ENCODE measurements around the gene RPRD1B. TPM values are rescaled to one million over a fixed set of nuclear protein-coding genes. Genes with fewer than 3 reads are reported as not detected.

Gene RPRD1B
- polyA plus RNA-seq, 3 donors: 36.1 to 36.4 (median 36.2) TPM

GRCh38 chr20:38116409-38117165 is 83.0 kb downstream of the RPRD1B start:
- no peak for DNase-seq (ENCODE audit: low read depth in 3 of 3, low spot score in 2 of 3)

- DNase-seq (ENCODE audit: low read depth in 3 of 3, low spot score in 2 of 3): no peak
These were observed 83.7 kb downstream of the RPRD1B start for GRCh38 chr20:38117205-38117604.

GRCh38 chr20:38117635-38118034 is 84.1 kb downstream of the RPRD1B start:
- DNase-seq (ENCODE audit: low read depth in 3 of 3, low spot score in 2 of 3): no peak

GRCh38 chr20:38119446-38119845 is 85.9 kb downstream of the RPRD1B start:
- DNase-seq (ENCODE audit: low read depth in 3 of 3, low spot score in 2 of 3): no peak

- DNase-seq (ENCODE audit: low read depth in 3 of 3, low spot score in 2 of 3): no peak
These were observed 87.1 kb downstream of the RPRD1B start for GRCh38 chr20:38120625-38120988.

GRCh38 chr20:38121741-38122140 is 88.2 kb downstream of the RPRD1B start:
- no peak for DNase-seq (ENCODE audit: low read depth in 3 of 3, low spot score in 2 of 3)

GRCh38 chr20:38123021-38123587 is 89.6 kb downstream of the RPRD1B start:
- no peak for DNase-seq (ENCODE audit: low read depth in 3 of 3, low spot score in 2 of 3)

DNA sequence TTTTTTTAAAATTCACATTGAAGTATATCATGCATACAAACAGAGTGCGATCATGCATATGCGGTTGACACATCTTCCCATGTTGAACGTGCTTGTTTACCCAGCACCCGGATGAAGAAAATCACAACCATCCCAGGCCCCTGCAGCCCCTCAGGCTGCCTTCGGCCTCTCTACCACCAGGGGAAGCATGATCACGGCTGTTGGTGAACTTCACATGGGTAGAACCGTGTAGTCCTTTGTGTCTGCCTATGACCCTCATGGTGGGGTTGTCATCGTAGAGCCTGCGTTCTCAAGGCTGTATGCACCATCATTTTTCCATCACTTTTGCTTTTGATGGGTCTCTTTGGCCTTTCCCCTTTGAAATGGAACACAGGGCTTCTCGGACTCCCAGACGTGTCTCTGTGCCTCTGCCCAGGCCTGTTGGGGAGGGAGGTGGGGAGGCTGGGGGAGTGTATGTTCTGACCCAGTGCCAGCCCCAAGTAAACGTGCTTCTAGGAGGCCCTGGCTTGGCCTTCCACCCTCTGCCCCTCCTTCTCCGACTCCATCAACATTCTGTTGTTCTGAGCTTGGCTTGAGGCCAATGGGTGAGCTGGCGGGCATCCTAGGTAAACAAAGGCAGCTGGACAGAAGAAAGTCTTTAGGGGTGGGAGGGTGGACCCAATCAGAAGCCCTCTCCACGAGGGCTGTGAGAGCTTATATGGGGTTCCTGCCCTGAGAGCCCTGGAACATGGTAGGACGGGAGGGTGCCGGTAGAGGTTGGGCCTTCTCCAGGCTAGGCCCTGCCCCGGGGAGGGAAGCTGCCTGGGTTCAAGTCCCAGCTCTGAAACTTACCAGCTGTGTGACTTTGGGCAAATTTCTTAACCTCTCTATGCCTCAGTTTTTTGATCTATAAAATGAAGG is 91.9 kb downstream of the RPRD1B start:
- DNase-seq (ENCODE audit: low read depth in 3 of 3, low spot score in 2 of 3): peak in 1 of 3 donors; percentile 78

DNA sequence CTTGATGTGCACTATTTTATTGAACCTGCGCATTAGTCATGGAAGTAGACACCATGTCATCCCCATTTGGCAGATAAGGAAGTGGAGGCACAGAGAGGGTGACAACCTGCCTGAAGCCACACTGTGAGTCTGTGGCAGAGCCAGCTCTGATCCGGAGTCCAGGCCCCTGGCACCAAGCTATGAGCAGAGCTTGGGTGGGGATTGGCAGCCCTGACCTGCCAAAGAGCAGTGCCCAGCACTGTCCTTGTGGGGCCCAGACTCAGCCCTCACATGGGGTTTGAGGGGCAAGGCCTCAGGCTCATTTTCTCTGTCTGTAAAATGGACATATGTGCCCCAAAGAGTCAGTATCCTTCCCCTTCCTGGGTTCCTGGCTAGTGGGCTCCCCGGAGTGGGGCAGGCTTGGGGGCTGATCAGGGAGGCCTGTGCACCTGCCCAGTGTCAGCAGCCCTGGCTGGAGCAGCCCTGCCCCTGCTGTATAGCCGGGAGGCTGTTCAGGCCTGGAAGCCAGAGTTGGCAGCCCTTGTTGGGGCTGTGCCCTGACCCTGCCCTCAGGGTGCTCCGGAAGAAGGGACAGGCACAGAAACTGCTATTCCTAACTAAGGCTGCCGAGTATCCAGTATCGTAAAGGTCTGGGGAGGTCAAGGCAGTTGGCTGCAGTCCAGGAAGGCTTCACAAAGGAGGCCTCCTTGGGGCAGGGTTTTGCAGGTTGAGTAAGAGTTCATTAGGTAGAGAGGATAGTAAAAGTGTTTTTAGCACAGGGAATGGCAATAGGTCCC is 92.8 kb downstream of the RPRD1B start:
- no peak for DNase-seq (ENCODE audit: low read depth in 3 of 3, low spot score in 2 of 3)

- DNase-seq (ENCODE audit: low read depth in 3 of 3, low spot score in 2 of 3): no peak
These were observed 93.5 kb downstream of the RPRD1B start for GRCh38 chr20:38126932-38127621.

DNA sequence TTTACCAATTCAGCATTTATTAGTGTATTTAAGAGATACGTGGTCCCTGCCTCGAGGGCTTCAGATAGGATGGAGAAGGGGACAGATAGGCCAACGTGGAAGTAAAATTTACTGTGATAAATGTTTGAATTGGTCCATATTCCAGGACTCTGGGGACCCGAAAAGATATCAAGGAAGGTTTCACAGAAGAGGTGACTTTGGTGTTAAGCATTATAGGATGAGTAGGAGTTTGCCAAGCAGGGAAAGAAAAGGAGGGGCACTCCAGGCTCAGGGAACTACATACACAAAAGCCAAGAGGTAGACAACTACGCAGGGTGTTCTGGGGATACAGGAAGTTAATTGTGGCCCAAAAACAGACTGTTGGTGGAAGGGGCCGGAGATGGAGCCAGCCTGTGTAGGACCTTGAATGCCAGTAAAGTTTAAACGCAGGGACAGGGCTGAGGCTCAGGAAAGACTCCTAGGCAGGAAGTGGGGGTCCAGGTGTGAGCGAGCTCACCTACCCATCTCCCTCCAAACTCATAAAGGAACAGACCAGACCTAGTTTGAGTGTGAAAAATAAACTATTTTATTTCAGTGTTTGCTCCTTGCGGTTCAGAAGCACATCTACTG is 94.5 kb downstream of the RPRD1B start:
- no peak for DNase-seq (ENCODE audit: low read depth in 3 of 3, low spot score in 2 of 3)

GRCh38 chr20:38128691-38129090 is 95.1 kb downstream of the RPRD1B start:
- DNase-seq (ENCODE audit: low read depth in 3 of 3, low spot score in 2 of 3): no peak

DNA sequence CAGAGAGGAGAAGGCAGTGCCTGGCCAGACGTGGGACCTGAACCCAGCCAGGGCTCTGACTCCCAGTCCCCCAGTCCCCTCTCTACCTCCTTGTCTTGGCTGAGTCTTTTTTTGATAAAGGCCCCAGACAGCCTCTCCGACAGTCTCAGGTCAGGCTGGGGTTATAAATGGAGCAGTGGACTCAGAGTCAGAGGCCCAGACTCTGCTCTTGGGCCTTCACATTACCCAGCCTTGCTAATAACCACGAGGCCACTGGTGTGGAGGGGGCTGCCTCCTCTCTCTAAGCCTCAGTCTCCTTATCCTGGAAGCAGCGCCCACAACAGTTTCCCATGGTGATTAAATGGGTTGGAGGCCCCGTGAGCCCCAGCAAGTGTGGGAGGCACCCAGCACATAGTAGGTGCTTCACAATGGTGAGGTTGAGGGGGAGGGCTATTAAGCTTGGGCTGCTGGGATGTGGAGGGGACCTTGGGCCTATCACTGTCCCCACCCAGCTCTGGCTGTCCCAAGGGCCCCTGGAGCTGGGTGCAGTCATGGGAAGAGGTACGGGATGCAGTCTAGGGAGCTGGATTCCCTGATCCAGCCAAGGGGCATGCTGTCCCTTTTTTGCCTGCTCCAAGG is 95.8 kb downstream of the RPRD1B start:
- no peak for DNase-seq (ENCODE audit: low read depth in 3 of 3, low spot score in 2 of 3)

GRCh38 chr20:38129893-38130609 is 96.5 kb downstream of the RPRD1B start:
- no peak for DNase-seq (ENCODE audit: low read depth in 3 of 3, low spot score in 2 of 3)

DNA sequence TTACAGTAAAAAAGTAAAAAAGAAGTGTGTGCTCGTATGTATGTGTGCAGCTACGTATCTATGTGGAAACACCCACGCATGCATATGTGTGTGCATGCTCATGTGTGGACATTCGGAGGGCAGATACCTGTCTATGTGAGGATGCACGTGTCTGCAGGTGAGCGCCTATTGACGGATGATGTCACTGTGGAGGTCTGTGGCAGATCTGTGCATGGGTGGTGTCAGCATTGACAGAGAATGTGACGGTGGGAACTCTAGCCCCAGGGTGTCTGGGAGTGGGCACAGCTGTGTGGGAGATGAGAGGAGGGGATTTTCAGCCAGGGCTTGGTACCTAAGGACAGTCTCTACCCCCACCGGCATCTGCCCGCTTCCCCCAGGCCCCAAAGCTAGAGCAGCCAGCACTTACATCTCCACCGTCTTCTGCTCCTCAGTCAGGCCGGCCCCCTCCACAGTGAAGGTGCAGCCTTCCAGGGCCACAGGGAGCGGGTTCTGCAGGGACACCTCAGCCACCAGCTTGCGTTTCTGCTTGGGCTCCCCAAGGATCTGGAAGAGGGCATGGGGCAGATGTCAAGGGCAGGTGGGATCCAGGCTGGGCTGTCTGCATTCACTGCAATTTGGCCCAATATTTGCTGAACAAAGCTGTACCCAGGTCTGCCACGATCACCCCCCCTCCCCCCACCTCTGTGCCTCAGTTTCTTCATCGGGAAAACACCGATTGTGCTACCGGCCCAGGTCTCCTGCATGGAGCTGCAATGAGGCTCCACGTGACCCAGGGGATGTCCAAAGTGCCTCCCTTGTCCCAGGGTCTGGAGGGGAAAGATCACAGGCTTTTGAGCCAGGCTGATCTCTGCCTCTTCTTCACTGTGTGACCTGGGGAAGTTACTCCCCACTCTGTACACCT is 97.4 kb downstream of the RPRD1B start:
- no peak for DNase-seq (ENCODE audit: low read depth in 3 of 3, low spot score in 2 of 3)

DNA sequence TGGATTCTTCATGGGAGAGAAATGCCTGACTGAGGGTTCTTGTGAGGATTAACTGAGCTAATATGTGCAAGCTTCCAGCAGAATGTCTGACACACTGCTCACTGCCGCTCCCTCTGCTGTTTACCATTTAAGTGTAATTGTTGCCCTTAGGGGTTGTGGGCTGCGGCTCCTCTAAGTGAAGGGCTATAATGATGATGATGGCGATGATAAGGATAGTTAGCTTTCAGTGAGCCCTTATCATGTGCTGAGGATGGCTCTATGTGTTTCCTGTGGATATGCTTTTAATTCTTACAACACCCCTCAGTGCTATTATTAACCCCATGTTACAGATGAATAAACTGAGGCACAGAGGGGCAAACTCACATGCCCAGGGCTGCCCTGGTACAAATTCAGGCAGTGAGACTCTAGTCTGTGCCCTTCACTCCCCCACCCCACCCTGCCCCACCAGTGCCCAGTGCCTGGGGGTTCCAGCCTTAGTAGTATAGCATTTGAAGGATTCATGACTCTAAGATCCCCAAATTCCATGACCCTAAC is 98.1 kb downstream of the RPRD1B start:
- DNase-seq (ENCODE audit: low read depth in 3 of 3, low spot score in 2 of 3): no peak

DNA sequence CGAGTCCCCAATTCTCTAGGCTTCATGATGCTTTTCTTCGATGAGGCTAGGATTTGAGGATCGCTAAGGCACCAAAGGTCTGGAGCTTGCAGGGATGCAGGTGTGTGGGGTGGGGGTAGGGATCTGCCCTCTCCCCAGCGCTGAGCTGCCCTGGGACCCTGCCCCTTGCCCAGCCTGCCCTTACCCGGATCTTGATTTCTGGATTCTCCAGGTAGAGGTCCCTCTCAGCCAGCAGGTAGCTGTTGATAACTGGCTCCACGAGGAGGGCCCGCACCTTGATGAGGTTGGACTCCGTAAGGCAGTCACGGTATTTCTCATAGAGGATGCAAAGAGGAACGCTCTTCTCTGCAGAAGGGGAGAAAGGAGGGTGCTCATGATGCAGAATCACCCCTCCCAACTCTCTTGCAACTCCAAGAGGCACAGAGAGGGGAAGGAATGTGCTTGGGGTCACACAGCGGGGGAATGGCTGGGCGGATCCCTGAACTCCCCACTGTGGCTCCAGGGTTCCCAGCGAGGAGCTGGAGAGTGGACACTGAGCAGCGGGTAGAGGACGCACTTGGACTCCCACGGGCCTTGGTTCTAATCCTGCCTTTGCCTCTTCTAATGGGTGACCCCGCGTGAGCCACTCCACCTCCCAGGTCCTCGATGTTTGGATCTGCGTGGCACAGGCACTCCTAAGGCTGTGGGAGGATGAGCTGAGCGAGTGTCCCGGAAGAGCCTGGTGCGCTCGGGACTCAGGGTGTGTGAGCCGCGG is 98.8 kb downstream of the RPRD1B start:
- DNase-seq (ENCODE audit: low read depth in 3 of 3, low spot score in 2 of 3): no peak

Measured in right renal cortex interstitium (tissue), 3 donors.